Medulla oblongata (tissue), 1 donor: ENCODE measurements around the gene USP40.

Experiments
- DNase-seq: peaks from one replicate; pipeline ENCODE4 v3.0.0-alpha.2; 2015; ENCODE audit errors: extremely low spot score

Gene USP40

DNA sequence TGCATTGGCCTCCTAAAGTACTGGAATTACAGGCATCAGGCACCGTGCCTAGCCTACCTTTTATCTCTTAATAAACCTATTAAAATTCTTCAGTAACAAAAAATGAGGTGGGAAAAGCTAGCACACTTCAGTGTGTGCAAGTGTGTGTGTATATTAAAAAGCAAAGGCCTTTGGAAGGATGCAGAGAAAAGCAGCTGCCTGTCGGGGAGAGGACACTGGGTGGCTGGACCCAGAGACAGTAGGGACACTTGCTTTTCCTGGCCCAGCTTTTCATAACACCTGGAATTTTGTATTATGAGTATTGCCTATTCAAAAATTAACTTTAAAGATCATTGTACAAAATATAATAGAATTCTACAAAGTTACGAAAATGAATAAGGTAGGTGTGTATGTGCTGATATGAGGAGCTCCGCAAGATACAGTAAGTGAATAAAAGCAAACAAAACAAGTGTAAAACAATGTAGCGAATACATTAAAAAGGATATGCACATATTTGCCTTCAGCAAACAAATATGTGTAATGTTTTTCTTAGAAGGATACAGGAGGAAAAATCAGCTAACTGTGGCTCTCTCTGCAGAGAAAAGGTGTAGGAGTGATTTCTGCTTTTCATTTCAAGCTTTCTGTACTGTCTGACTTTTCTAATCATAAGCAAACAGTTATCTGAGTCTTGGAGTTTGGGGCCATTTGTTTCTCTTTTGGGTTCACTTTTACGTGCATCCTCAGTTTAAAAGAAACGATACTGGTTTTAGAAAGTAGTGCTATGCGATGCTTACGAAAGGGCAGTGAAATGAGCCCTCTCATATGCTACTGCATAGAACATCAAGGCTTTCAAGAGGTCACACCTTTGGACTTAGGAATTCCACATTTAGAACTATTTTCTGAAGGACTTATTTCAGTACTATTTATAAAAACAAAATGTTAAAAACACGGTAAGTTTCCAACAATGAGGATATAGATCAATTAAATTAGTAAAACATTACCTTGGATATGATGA lies 70.8 kb downstream of the USP40 start:
- DNase-seq, result no peak

DNA sequence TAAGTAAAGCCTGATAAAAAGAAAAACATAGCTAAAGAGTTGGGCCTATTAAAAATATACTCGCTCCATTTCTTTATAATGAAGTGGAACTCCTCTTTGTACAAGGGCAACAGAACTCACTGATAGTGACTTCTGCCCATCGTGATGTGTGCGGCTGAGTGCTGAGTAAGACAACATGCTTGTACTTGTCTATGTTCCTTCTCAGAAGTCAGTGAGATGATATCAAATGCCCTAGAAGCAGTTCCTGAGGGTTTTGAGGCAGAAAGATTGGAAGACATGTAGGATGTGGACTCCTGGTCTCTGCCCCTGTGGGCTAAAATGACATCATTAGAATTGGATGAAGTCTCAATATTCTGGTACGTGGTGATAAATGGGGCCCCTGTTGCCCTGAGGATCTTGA lies 73.8 kb downstream of the USP40 start:
- DNase-seq, result no peak

DNA sequence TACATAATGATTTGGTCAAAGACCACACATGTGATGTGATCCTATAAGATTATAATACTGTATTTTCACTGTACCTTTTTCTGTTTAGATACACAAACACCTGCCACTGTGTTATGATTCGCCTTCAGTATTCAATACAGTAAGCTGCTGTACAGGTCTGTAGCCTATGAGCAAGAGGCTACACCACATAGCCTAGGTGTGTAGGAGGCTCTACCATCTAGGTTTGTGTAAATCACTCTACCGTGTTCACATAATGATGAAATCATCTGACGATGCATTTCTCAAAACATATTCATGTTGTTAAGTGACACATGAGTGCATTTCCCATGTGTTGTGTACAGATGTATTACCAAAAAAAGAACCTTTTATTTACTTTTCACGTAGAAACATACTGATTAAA lies 74.5 kb downstream of the USP40 start:
- DNase-seq, result no peak

DNA sequence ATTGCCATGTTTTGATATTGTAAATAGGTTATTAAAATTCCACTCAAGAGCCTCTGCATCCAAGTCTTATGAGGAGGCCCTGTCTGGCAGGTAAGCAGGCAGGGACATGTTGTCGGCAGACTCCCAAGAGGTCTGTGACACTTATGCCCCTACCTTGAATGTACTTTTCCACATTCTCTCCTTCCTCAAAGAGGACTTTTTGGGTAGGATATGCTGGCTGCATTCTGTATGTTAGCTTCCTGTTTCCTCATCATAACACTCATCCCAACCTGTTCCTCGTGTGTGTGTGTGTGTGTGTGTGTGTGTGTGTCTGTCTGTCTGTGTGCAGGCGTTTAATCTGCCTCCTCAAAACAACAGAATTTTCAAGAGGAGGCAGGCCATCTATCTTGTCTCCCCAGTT lies 75.3 kb downstream of the USP40 start:
- DNase-seq, result no peak

DNA sequence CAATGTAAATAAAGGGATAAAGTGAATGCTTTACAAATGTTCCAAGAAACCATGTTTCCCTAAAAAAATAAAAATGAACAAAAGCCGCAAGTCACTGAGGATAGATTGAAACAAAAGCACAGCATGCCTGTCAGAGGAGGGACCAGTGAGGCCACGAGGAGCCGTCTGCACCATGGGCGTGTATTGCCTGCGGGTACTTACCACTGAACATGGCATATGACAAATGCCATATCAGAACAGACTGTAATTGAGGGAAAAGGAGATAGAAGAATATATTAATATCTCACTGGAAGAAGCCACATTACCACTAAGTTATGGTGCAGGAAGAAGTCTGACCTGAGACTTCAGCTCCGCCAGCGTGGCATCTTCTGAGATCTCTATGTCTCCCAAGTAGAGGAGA lies 75.8 kb downstream of the USP40 start:
- DNase-seq, result no peak

- DNase-seq, result peak; percentile 68
Observed at GRCh38 chr2:233489666-233490065, 76.9 kb downstream of the USP40 start.

- DNase-seq, result no peak
Observed at GRCh38 chr2:233489143-233489542, 77.4 kb downstream of the USP40 start.

DNA sequence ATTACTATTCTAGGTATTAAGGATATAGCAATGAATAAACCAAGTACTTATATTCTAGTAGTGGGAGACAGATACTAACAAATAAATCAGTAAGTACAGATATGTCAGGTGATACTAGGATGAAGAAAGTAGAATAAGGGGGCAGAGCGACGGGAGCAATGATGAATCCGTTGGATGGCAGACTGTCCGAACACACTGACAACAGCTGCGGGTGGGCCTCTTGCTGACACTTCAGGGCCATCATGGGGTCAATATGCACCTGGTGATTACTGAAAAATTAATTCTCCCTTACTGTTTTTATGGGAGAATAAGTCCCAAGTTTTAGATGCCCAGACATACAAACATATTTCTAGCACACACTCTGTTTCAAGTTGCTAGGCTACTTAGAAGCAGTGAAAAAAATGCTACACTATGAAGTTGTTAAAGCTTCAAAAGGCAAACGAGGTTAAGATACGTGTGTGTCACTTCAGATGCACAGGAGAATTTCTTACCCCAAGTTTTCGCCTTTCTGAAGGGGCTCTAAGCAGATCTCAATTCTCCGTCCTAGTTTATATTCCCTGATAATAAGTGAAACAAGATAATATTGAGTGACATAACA lies 78.7 kb downstream of the USP40 start:
- DNase-seq, result no peak

GRCh38 chr2:233486778-233487552 lies 79.6 kb downstream of the USP40 start:
- no peak for DNase-seq

DNA sequence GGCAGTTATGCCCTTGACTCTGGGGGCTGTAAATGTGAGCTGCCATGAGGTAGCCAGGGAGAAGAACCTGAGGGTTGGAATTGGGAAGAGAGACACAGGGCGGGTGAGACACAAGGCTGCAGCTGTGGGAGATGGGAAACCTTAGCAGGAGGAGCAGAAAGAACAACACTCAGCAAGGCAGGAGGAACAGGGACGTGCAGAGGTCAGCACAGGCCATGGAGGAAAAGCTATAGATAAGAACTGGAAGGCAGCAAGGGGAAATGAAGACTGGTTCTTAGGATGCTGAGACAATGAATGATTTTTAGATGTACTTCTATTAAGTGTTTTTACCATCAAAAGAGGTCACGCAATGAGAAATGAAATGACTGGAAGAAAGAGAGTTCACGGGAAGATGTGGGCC lies 80.2 kb downstream of the USP40 start:
- DNase-seq, result no peak

- no peak for DNase-seq
Observed at GRCh38 chr2:233485726-233486125, 80.9 kb downstream of the USP40 start.

DNA sequence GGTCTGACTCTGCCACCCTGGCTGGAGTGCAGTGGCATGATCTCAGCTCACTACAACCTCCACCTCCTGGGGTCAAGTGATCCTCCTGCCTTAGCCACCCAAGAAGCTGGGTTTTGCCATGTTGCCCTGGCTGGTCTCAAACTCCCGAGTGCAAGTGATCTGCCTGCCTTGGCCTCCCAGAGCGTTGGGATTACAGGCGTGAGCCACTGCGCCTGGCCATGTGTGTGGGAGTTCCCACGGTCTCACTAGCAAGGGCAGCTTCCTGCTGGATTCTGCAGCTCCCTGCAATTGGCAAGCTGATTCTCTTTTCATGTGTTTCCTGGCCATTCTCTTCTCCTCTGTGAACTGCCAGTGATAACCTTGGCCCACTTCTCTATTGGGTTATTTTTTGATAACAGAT lies 84.0 kb downstream of the USP40 start:
- no peak for DNase-seq

DNA sequence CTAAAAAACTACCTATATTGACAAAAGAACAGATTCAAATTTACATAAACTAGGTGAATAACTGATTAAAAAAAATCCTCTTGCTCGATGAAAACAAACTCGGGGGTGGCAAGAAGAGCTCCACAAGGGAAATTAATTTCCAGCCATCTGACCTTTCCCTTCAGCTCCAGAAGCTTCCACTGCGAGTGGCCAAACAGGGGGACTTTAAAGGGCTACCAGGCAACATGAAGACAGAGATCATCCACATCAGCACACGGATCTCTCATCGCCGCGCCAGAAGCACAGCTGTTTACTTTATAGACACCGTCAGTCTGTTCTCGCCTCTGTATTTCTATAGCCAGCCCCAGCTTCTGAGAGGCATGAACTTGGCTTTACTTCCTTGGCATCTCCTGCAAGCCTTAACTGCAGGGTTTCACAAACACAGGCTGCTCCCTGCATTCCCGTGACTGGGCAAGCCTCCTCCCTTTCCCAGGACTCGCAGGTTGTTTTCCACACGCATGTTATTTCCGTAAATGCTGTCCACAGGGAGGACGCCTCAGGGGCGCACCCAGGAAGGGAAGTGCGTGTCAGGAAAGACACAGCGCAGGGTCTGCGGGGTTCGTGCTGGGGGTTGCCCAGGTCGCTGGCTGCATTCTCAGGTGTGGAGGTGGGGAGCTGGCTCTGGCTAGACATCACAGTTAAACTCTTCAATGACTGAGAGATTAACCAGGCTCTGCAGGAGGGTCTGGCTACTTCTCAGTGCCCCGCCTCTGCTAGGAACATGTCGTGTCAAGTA lies 85.0 kb downstream of the USP40 start:
- DNase-seq, result no peak

- DNase-seq, result no peak
Observed at GRCh38 chr2:233480490-233481202, 85.9 kb downstream of the USP40 start.

DNA sequence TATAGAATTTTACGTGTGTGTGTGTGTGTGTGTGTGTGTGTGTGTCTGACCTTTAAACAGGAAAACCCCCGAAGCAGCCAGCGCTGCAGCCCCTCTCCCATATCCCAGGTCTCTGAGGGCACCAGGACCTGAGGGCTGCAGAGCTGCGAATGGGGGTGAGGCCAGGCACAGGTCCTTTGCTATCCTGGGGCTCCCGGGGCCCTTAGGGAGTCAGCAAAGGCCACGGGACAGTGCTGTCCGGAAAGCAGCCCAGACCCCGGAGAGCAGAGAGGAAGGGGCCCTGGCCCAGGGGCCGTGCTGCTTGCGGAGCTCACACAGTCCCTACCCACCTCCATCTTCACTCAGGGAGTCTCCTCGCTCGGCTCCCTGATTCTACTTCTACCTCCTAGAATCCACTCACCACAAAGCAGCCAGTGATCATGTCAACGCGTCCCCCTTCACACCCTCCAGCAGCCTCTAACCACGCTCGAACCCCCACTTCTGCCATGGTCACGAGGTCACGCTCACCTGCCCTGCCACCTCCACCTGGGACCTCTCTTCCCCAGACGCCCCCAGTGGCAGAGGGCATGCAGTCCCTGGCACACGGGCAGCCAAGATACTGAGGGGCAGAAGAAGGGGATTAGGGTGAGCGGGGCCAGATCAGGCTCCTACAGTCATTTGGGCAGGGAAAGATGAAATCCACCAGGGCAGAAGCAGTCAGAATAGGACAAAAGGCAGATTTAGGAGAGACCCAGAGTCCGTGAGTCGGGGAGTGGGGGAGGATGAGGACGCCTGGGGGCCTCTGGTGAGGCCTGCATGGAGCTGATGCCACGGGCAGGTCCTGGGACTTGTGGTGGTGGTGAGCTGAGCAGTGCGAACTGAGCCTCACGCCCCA lies 86.7 kb downstream of the USP40 start:
- DNase-seq, result no peak

DNA sequence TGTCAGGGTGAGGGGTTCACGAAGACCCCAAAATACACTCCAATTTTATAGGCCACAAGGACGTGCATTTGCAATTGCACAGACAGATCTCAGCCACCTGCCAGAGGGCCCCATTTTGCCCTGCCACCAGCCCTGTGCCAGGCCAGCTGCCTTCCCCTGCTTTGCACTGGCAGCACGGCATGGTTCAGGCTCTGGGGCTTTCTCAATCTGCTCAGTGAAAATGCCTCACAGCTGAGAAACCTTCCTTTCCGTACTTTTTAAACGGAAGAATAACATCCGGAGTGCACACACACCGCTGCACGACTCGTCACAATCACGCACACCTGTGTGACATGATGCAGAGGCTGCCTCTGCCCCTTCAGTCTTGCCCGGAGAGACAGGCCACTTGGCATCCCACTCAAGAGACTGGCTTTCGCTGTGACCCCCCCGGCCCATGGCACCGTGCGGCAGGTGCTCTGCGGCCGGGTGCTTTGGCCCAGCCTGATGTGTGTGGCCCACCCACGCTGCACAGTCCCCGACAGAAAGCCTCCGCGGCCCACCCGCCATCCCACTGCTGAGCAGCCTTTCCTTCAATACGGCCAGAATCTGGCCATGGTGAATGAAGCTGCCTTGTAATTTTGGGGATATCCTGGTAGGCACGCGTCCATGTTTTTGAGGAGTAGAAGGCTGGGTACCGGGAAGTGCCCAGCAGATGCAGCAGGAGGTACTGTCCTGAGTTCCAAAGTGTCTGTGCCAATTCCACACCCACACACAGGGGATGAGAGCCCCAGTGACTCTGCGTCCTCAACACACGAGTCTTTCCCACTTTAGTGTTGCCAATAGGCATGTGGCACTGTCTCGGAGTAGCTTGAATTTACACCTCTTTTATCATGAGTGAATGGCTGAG lies 88.8 kb downstream of the USP40 start:
- no peak for DNase-seq

DNA sequence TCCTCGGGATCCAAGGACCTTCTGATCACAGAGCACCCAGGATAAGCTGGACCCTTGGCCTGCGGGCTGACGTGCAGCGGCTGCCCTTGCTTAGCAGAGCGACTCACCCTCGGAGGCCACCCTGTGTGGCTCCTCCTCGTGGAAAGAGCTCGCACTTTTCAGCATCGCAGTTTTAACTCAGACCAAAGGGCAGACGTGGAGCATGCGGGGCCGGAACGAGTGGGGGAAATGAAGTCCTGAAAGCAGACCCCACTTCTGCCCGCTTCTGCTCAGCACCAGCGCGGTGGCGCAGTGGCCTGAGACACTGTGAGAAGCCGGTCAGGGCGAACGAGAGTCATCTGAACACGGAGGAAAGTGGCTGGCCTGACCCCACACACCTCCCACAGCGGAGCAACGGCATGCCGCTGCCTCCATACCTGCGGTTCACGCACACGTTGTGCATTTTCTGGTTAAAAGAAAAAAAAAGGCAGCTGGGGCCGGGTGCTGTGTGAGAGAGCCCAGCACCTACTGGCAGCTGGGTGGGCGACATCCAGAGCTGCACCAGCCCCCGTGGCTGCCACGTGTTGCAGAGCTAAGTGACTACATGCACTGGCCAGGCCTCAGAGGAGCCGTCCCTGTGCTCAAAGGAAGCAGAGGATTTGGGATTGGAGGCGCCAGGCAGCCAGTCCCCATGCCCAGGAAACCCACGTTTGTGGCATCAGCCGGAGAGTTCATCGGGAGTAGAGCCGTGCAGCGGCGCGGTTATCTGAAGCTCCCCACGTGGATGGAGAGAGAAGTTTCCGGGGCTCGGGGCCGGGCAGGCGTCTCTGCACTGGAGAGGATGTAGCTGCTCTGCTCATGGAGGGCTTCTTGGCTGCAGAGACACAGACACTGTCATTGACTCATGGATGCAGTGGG lies 89.7 kb downstream of the USP40 start:
- DNase-seq, result no peak

- DNase-seq, result no peak
Observed at GRCh38 chr2:233476063-233476410, 90.5 kb downstream of the USP40 start.
